Heart left ventricle (tissue), 16 donors: ENCODE results near the gene CELF4. TPM values are rescaled to one million over a fixed set of nuclear protein-coding genes. Genes with fewer than 3 reads are reported as not detected.

Source experiments
- ATAC-seq, 4 donors: fragments of 200-7000 bp; cut with Tn5 transposase; one replicate each; pipeline ENCODE4 v1.9.1; 2020 to 2022; ENCODE audit warnings: moderate library complexity in 4 of 4, mild to moderate bottlenecking in 3 of 4, moderate number of reproducible peaks in 1 of 4
- DNase-seq, 5 donors: peaks; one replicate each; pipeline ENCODE4 v3.0.0-alpha.2; 2020
- H3K27ac ChIP-seq, 12 donors: fragments of 200-600 bp; sonication (generic) in 4 of 12; one replicate each; pipeline versions ENCODE4 v1.5.0 to v1.8.0; 2016 to 2022; ENCODE audit warnings: mild to moderate bottlenecking in 2 of 12
- H3K27me3 ChIP-seq, 9 donors: fragments of 200-600 bp; sonication (generic) in 2 of 9; one replicate each; pipeline versions ENCODE4 v1.5.1 to v1.8.0; 2016 to 2022; ENCODE audit warnings: mild to moderate bottlenecking in 3 of 9
- H3K36me3 ChIP-seq, 9 donors: fragments of 200-600 bp; sonication (generic) in 2 of 9; one replicate each; pipeline versions ENCODE4 v1.5.0 to v1.8.0; 2018 to 2022; ENCODE audit warnings: mild to moderate bottlenecking in 2 of 9
- H3K4me1 ChIP-seq, 12 donors: fragments of 200-600 bp; sonication (generic) in 4 of 12; one replicate each; pipeline versions ENCODE4 v1.5.0 to v1.8.0; 2016 to 2022; ENCODE audit warnings: mild to moderate bottlenecking in 3 of 12
- H3K4me3 ChIP-seq, 12 donors: fragments of 200-600 bp; sonication (generic) in 4 of 12; one replicate each; pipeline versions ENCODE4 v1.5.0 to v1.8.0; 2017 to 2022; ENCODE audit warnings: mild to moderate bottlenecking in 9 of 12, moderate library complexity in 4 of 12
- H3K9me3 ChIP-seq, 12 donors: fragments of 200-600 bp; sonication (generic) in 4 of 12; one replicate each; pipeline versions ENCODE4 v1.5.0 to v1.8.0; 2016 to 2022; ENCODE audit warnings: mild to moderate bottlenecking in 1 of 12
- CTCF ChIP-seq, 12 donors: fragments of 200-600 bp; sonication (generic) in 4 of 12; IDR thresholded peaks; one replicate each; pipeline versions ENCODE4 v1.5.0 to v1.8.0; 2018 to 2022; ENCODE audit warnings: antibody characterized with exemption in 12 of 12, mild to moderate bottlenecking in 5 of 12
- POLR2A ChIP-seq, 2 donors: fragments of 450-650 bp; IDR thresholded peaks; one replicate each; pipeline ENCODE4 v1.6.1; 2017; ENCODE audit warnings: antibody characterized with exemption in 2 of 2, mild to moderate bottlenecking in 2 of 2, moderate library complexity in 2 of 2
- WGBS, 4 donors: extraction: QIAGEN DNeasy Blood & Tissue Kit in 2 of 4; methylation state at CpG; one replicate each; pipeline versions ENCODE4 v1.1.5 to v1.1.7; 2013 to 2018; 5-methylcytosine and 5-hydroxymethylcytosine counted together
- intact Hi-C, 10 donors: fragments of 100-400 bp; cut with DNase I; formaldehyde crosslinking; loops; one replicate each; pipeline versions ENCODE4 v1.11.1 to v1.14.2; 2022
- polyA plus RNA-seq, 2 donors: library from polyadenylated mRNA; stranded (reverse); fragments of 200-250 nt; gene quantifications; one replicate each; pipeline ENCODE4 v1.2.3, GENCODE V29; 2013
- total RNA-seq, 9 donors: library from RNA; depleted of rRNA in 2 of 9; stranded (reverse); fragments of >200 nt in 2 of 9; fragmentation: NEBNext Ultra II Directional in 3 of 9; extraction: Animal tissue kit (Norgen Biotek cat#: 25700) in 3 of 9; gene quantifications; one replicate each; pipeline versions ENCODE4 v1.1.0 to v1.2.4, GENCODE V29; 2016 to 2023
- donor health status: ischemic (EF 13 %, LVEDD 7.1; RV severe dilation, severe dysfunction).
- donor health status: healthy with polysubstance abuse.
- donor health status: DM: no; HTN: yes; CAD: no.
- donor health status: DM: no; HTN: no; CAD: no.
- donor health status: ischemic (EF 25% LVEDD 6.9; RV normal size, moderate dysfunction).
- donor health status: ischemic (EF 25% LVEDD 5.7; RV mildly dilated, moderate dysfunction).
- donor health status: healthy.
- donor health status: DM: yes; HTN: yes; CAD: no.
- donor health status: ischemic (EF 35%, LVEDD 5.7; RV mildly dilated, moderate dysfunction).
- donor health status: nonischemic (EF 11% LVEDD 7.7; RV severe dilation, severe dysfunction).
- donor health status: DM: yes; HTN: yes; CAD: no.
- donor health status: PGD.
- donor health status: ischemic (EF 29% LVEDD 5.4; RV normal size, mild dysfunction).
- donor health status: nonischemic (EF 23%, LVEDD 6.1; RV moderate dilation, normal function).

Gene CELF4
- total and polyA plus RNA-seq, 11 donors = 0.11 to 0.67 (median 0.40) TPM; not detected in 3

GRCh38 chr18:37568671-37569070 is 3.1 kb upstream of the CELF4 start:
- Histone ChIP-seq H3K27me3 (peaks cover 13 to 74% (median 43%) of the 10 kb centered on the region in 9 donors), H3K36me3 (no peaks in the 10 kb centered on the region), H3K9me3 (no peaks in the 10 kb centered on the region), H3K27ac (no peak overlapping the region), H3K4me1 (peaks cover 0 to 29% (median 19%) of the 10 kb centered on the region in 12 donors), H3K4me3 (no peak overlapping the region)
- DNase-seq (no peak), ATAC-seq (no peak)
- 53 to 69% (median 61%) methylated on average over 4 of the region's 4 CpGs for WGBS, 4 donors
- intact Hi-C loops = no loop called here
- TF ChIP-seq POLR2A (IDR thresholded peaks at IDR 0.05) = no peak
- TF ChIP-seq CTCF (IDR thresholded peaks at IDR 0.05) = no peak

DNA sequence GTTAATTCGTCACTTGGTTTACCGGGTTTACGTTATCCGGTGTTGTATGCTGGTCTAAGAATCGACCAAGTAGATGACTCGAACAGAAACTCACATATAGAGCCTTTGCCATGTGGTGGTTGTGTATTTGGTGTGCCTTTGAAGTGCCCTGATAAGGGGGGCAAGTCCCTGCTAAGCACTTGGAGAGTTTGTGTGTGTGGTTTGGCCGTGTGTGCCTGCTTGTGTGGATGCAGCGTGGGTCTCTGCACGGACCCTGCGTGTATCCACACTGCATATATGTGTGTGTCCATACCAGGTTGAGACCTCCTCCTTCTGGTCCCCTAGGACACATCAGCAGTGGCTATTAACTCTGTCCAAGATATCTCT is 2.4 kb upstream of the CELF4 start:
- Histone ChIP-seq H3K9me3 (no peaks in the 10 kb centered on the region), H3K4me3 (peak overlapping the region in 8 of 12 donors; percentile 51 to 69 (median 57)), H3K27me3 (peaks cover 16 to 81% (median 43%) of the 10 kb centered on the region in 9 donors), H3K4me1 (peaks cover 0 to 29% (median 19%) of the 10 kb centered on the region in 12 donors), H3K27ac (no peak overlapping the region), H3K36me3 (no peaks in the 10 kb centered on the region)
- intact Hi-C loops = no loop called here
- DNase-seq (no peak), ATAC-seq (no peak)
- 27 to 40% (median 31%) methylated on average over 10 of the region's 10 CpGs for WGBS, 4 donors
- no peak for TF ChIP-seq CTCF (IDR thresholded peaks at IDR 0.05)
- TF ChIP-seq POLR2A (IDR thresholded peaks at IDR 0.05) = no peak

GRCh38 chr18:37567061-37567993 is 1.7 kb upstream of the CELF4 start:
- H3K27ac ChIP-seq = no peak overlapping the region
- no peak for DNase-seq
- intact Hi-C loops = no loop called here
- peak overlapping the region; percentile 40 to 69 (median 52) for H3K4me3 ChIP-seq
- H3K27me3 ChIP-seq = peaks cover 23 to 83% (median 48%) of the 10 kb centered on the region in 9 donors
- H3K36me3 ChIP-seq = no peaks in the 10 kb centered on the region
- ATAC-seq = no peak
- WGBS, 4 donors = 3 to 7% (median 5%) methylated on average over 47 to 72 of the region's 72 CpGs
- no peaks in the 10 kb centered on the region for H3K9me3 ChIP-seq
- peaks cover 0 to 29% (median 19%) of the 10 kb centered on the region in 12 donors for H3K4me1 ChIP-seq
- TF ChIP-seq CTCF (IDR thresholded peaks at IDR 0.05) (no peak), POLR2A (IDR thresholded peaks at IDR 0.05) (no peak)

DNA sequence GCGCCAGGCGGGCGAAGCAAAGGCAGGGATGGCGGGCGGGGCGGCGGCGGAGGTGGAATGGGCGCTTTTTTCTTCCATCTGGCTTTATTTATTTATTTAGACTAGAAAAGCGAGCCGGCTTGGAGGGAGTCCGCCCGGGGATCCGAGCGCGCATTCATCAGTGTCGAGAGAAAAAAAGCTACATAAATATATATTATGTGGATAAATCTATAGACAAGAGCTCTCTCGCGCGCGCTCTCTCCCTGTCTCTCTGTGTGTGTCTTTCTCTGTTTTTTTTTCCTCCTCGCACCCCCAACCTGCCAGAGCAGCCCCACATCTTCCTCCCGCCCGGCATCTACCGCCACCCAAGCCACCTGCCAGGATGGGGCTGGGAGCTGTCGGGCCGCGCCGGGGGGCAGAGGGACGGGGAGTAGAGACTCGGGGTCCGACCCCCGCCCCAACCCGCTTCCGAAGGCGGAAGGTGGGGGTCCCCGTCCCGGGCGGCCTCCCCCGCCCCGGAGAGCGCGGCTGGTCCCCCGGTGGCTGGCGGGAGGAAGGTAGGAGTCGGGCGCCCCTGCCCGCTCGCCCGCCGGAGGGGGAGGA is 972 bp upstream of the CELF4 start:
- DNase-seq (no peak), ATAC-seq (peak in 2 of 4 donors; percentile 21 to 25)
- peaks cover 26 to 84% (median 48%) of the 10 kb centered on the region in 9 donors for H3K27me3 ChIP-seq
- H3K36me3 ChIP-seq = no peaks in the 10 kb centered on the region
- WGBS, 4 donors = 1 to 2% (median 1%) methylated on average over 48 to 51 of the region's 51 CpGs
- TF ChIP-seq CTCF (IDR thresholded peaks at IDR 0.05) = no peak
- TF ChIP-seq POLR2A (IDR thresholded peaks at IDR 0.05) = no peak
- peaks cover 0 to 29% (median 19%) of the 10 kb centered on the region in 12 donors for H3K4me1 ChIP-seq
- H3K4me3 ChIP-seq = peak overlapping the region; percentile 40 to 69 (median 52)
- no peaks in the 10 kb centered on the region for H3K9me3 ChIP-seq
- H3K27ac ChIP-seq = peak overlapping the region in 1 of 12 donors; percentile 8
- intact Hi-C loops = no loop called here
